H1 (cell line): Measurements from ENCODE around the gene TMEM203. TPM values are rescaled to one million over a fixed set of nuclear protein-coding genes. Genes with fewer than 3 reads are reported as not detected.

ENCODE experiments used
- CTCF ChIA-PET: fragments of 300-600 bp; sonication (Branson Sonifier 250); formaldehyde crosslinking; loops from one replicate; lab custom pipeline; 2021; ENCODE audit not compliant: partially characterized antibody; lab: Charles Lee
- POLR2A ChIA-PET: fragments of 300-600 bp; sonication (Branson Sonifier 250); formaldehyde crosslinking; loops from one replicate; lab custom pipeline; 2021; ENCODE audit warnings: inconsistent platforms; ENCODE audit not compliant: partially characterized antibody; lab: Charles Lee
- DNase-seq, 2 experiments: peaks; one replicate each; pipeline versions ENCODE4 v3.0.0 to v3.0.0-alpha.2; 2010 to 2022; ENCODE audit warnings: low spot score in 2 of 2, low read depth in 1 of 2, mixed read lengths in 1 of 2
- FAIRE-seq: peaks from 2 replicates; lab custom pipeline; 2011; peaks lifted over from hg19 to GRCh38; lab: Jason Lieb, UNC
- H2AFZ ChIP-seq: 2 replicates; pipeline ENCODE4 v1.8.1; 2012; ENCODE audit warnings: low read length, inconsistent platforms
- H2AK5ac ChIP-seq: 2 replicates; pipeline ENCODE4 v1.6.1; 2013; ENCODE audit warnings: low read depth, low read length
- H2BK120ac ChIP-seq: replicated peaks from 2 replicates; pipeline ENCODE3; 2013; ENCODE audit warnings: low read depth, low read length, inconsistent platforms
- H2BK12ac ChIP-seq: 2 replicates; pipeline ENCODE4 v1.6.1; 2013; ENCODE audit warnings: low read depth, low read length
- H2BK15ac ChIP-seq: 2 replicates; pipeline ENCODE4 v1.6.1; 2013; ENCODE audit warnings: low read length
- H2BK20ac ChIP-seq: 2 replicates; pipeline ENCODE4 v1.6.1; 2013; ENCODE audit warnings: low read length
- H2BK5ac ChIP-seq: 2 replicates; pipeline ENCODE4 v1.6.1; 2013; ENCODE audit warnings: low read depth, low read length
- H3K14ac ChIP-seq: 2 replicates; pipeline ENCODE4 v1.6.1; 2013; ENCODE audit warnings: inconsistent platforms; ENCODE audit not compliant: insufficient read length
- H3K18ac ChIP-seq: 2 replicates; pipeline ENCODE4 v1.6.1; 2013; ENCODE audit warnings: low read length; ENCODE audit errors: extremely low read depth
- H3K23ac ChIP-seq: 2 replicates; pipeline ENCODE4 v1.6.1; 2013; ENCODE audit warnings: inconsistent platforms; ENCODE audit not compliant: insufficient read length
- H3K23me2 ChIP-seq: 2 replicates; pipeline ENCODE4 v1.6.1; 2013; ENCODE audit warnings: low read depth, low read length
- H3K27ac ChIP-seq: 2 replicates; pipeline ENCODE4 v1.6.1; 2011; ENCODE audit warnings: low read depth, low read length, inconsistent platforms
- H3K27me3 ChIP-seq, 4 experiments: replicated peaks in 1 of 4; 1 replicate in 1 of 4; 2 replicates in 3 of 4; pipeline versions ENCODE4 v1.6.1 to v1.8.1; 2011 to 2013; ENCODE audit warnings: low read length in 3 of 4, mild to moderate bottlenecking in 3 of 4, inconsistent platforms in 2 of 4, mixed read lengths in 2 of 4, moderate library complexity in 1 of 4; ENCODE audit not compliant: control insufficient read depth in 3 of 4, insufficient read depth in 3 of 4; ENCODE audit errors: extremely low read depth in 1 of 4
- H3K36me3 ChIP-seq, 4 experiments: 2 replicates each; pipeline versions ENCODE4 v1.6.1 to v1.8.1; 2011 to 2013; ENCODE audit warnings: mild to moderate bottlenecking in 4 of 4, low read length in 3 of 4, moderate library complexity in 2 of 4, control low read depth in 1 of 4, inconsistent platforms in 1 of 4; ENCODE audit not compliant: insufficient read depth in 4 of 4, control insufficient read depth in 2 of 4
- H3K4ac ChIP-seq: replicated peaks from 2 replicates; pipeline ENCODE3; 2013; ENCODE audit warnings: low read length, low read depth, mixed read lengths, inconsistent platforms; ENCODE audit not compliant: insufficient read length
- H3K4me1 ChIP-seq, 4 experiments: replicated peaks in 1 of 4; 1 replicate in 1 of 4; 2 replicates in 3 of 4; pipeline versions ENCODE4 v1.6.1 to v1.8.1; 2011 to 2013; ENCODE audit warnings: low read length in 3 of 4, inconsistent platforms in 2 of 4, mixed read lengths in 1 of 4; ENCODE audit not compliant: insufficient read depth in 4 of 4, control insufficient read depth in 3 of 4
- H3K4me2 ChIP-seq, 2 experiments: 2 replicates each; pipeline versions ENCODE4 v1.6.1 to v1.8.1; 2011 to 2013; ENCODE audit warnings: low read depth in 2 of 2, low read length in 2 of 2, control low read depth in 1 of 2, inconsistent platforms in 1 of 2, mild to moderate bottlenecking in 1 of 2; ENCODE audit not compliant: insufficient read depth in 1 of 2
- H3K4me3 ChIP-seq, 4 experiments: fragments of 200-600, 300-600 bp in 1 of 4; sonication (generic), shearing (Covaris generic), sonication (Bioruptor Twin) in 1 of 4; 2 replicates each; pipeline versions ENCODE4 v1.5.1 to v1.8.1; 2011 to 2016; ENCODE audit warnings: low read length in 4 of 4, low read depth in 3 of 4, control low read depth in 2 of 4, inconsistent platforms in 2 of 4, mild to moderate bottlenecking in 2 of 4, mixed read lengths in 1 of 4, moderate library complexity in 1 of 4; ENCODE audit not compliant: insufficient read depth in 2 of 4; ENCODE audit errors: extremely low read depth in 1 of 4
- H3K56ac ChIP-seq: replicated peaks from 2 replicates; pipeline ENCODE3; 2013; ENCODE audit warnings: low read depth, mild to moderate bottlenecking, mixed read lengths, low read length, inconsistent platforms; ENCODE audit not compliant: insufficient read length
- H3K79me1 ChIP-seq: 2 replicates; pipeline ENCODE4 v1.6.1; 2013; ENCODE audit warnings: low read depth, low read length, control low read depth
- H3K79me2 ChIP-seq, 2 experiments: 2 replicates each; pipeline versions ENCODE4 v1.6.1 to v1.8.1; 2012 to 2013; ENCODE audit warnings: low read length in 2 of 2, mild to moderate bottlenecking in 2 of 2, inconsistent platforms in 1 of 2; ENCODE audit not compliant: insufficient read depth in 2 of 2, control insufficient read depth in 1 of 2
- H3K9ac ChIP-seq, 4 experiments: replicated peaks in 1 of 4; 1 replicate in 1 of 4; 2 replicates in 3 of 4; pipeline versions ENCODE4 v1.6.1 to v1.8.1; 2011 to 2013; ENCODE audit warnings: low read depth in 3 of 4, low read length in 3 of 4, control low read depth in 2 of 4, mild to moderate bottlenecking in 2 of 4, moderate library complexity in 2 of 4, inconsistent platforms in 1 of 4; ENCODE audit errors: extremely low read depth in 1 of 4
- H3K9me3 ChIP-seq, 2 experiments: 2 replicates each; pipeline versions ENCODE4 v1.6.1 to v1.8.1; 2012 to 2013; ENCODE audit warnings: mild to moderate bottlenecking in 2 of 2, moderate library complexity in 2 of 2, control low read depth in 1 of 2, inconsistent platforms in 1 of 2, low read depth in 1 of 2, low read length in 1 of 2, mixed read lengths in 1 of 2; ENCODE audit not compliant: insufficient read depth in 2 of 2
- H4K20me1 ChIP-seq, 2 experiments: replicated peaks in 1 of 2; 2 replicates each; pipeline versions ENCODE3 to v1.8.1; 2011 to 2013; ENCODE audit warnings: inconsistent platforms in 2 of 2, low read length in 2 of 2, mild to moderate bottlenecking in 1 of 2; ENCODE audit not compliant: insufficient read depth in 2 of 2, control insufficient read depth in 1 of 2
- H4K5ac ChIP-seq: 2 replicates; pipeline ENCODE4 v1.6.1; 2013; ENCODE audit warnings: low read length, low read depth, mixed read lengths, inconsistent platforms; ENCODE audit not compliant: insufficient read length
- H4K8ac ChIP-seq: 2 replicates; pipeline ENCODE4 v1.8.0; 2013; ENCODE audit warnings: mild to moderate bottlenecking, moderate library complexity, low read length, inconsistent platforms; ENCODE audit not compliant: insufficient read depth; ENCODE audit errors: extremely low read depth
- H4K91ac ChIP-seq: replicated peaks from 2 replicates; pipeline ENCODE3; 2013; ENCODE audit warnings: low read length, mixed read lengths, inconsistent platforms; ENCODE audit not compliant: insufficient read length
- ASH2L ChIP-seq: fragments of 200-600, 300-600 bp; sonication (generic); IDR thresholded peaks from one replicate; pipeline ENCODE4 v1.7.1; 2017; ENCODE audit warnings: low read length
- RFX5 ChIP-seq: IDR thresholded peaks from 2 replicates; pipeline ENCODE4 v1.6.1; 2011; ENCODE audit warnings: low read depth, low read length, improper control_type of control experiment, borderline replicate concordance
- WGBS, 2 experiments: shearing (Covaris generic) in 1 of 2; methylation state at CpG; one replicate each; pipeline versions ENCODE4 v1.1.6 to v1.1.7; 2013 to 2015; ENCODE audit warnings: low lambda C conversion rate in 2 of 2, mixed read lengths in 2 of 2, inconsistent platforms in 1 of 2, low coverage in 1 of 2, missing lambda C conversion rate in 1 of 2; ENCODE audit not compliant: insufficient replicate concordance in 2 of 2, insufficient coverage in 1 of 2, insufficient read length in 1 of 2; ENCODE audit errors: extremely low coverage in 1 of 2, missing lambda C conversion rate in 1 of 2; 5-methylcytosine and 5-hydroxymethylcytosine counted together
- polyA plus RNA-seq, 7 experiments: library from polyadenylated mRNA; depleted of rRNA in 3 of 7; stranded (reverse) in 5 of 7; unstranded in 2 of 7; fragments of >200 nt in 5 of 7; fragments of 200-250 nt in 2 of 7; gene quantifications; 1 replicate in 5 of 7; 2 replicates in 1 of 7; 4 replicates in 1 of 7; pipeline versions ENCODE4 v1.2.1 to v1.2.3, GENCODE V29; 2011 to 2013; ENCODE audit warnings: missing spikeins in 2 of 7, mixed read lengths in 2 of 7
- total RNA-seq: library from RNA; stranded (reverse); fragmentation: NEBNext Ultra II Directional; extraction: Animal tissue kit (Norgen Biotek cat#: 25700); gene quantifications from 2 replicates; pipeline ENCODE4 v1.2.1, GENCODE V29; 2021

The TMEM203 gene
- total and polyA plus RNA-seq, 2 of the 8 experiments (the other 6 are each of a cell fraction or from before 2014, with no cell fraction given): 44.1 to 57.1 TPM

DNA sequence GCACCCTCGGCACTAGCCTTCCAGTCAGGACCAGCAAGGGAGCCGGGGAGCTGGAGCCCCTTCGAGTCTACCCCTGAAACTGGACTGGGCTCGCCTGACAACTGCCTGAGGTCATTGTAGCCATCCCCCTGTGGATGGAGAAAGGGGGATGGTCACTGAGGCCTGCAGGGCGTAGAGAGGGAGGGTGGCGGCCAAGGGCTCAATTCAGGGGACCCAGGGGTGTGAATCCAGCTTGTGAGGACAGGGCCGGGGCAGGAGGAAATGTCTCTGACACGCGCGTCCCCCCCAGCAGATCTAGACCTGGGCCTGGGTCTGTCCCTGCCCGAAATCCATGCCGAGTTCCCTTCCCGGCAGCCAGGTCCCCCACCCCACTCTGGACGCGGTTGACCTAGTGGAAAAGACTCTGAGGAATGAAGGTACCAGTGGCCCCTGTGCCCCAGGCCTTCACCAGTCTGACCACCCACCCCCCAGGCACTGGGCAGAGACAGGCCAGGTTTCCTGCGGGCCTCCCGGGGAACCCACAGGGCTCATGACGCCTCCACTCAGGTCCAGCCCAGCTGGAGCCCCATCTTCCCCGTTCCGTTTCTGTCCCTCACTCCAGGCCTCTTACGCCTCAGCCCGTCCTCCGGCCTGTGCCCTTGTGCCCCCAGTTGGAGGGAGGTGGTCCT is 26.1 kb upstream of the TMEM203 start:
- Histone ChIP-seq H3K18ac (no peak overlapping the region), H3K14ac (no peak overlapping the region), H2BK20ac (no peak overlapping the region), H3K4me2 (no peak overlapping the region), H2BK15ac (no peak overlapping the region), H3K4ac (no peak overlapping the region), H3K79me1 (no peaks in the 10 kb centered on the region), H2BK5ac (no peak overlapping the region), H3K27ac (no peak overlapping the region), H3K79me2 (no peaks in the 10 kb centered on the region), H2AFZ (no peak overlapping the region), H3K9ac (no peak overlapping the region), H3K36me3 (no peaks in the 10 kb centered on the region), H4K8ac (peak overlapping the region; percentile 71), H4K91ac (no peak overlapping the region), H3K4me1 (peaks cover 0 to 16% (median 4%) of the 10 kb centered on the region in 4 experiments; a peak in 5 of 7 replicates), H3K23me2 (no peaks in the 10 kb centered on the region), H2BK120ac (no peak overlapping the region), H4K5ac (no peak overlapping the region), H3K4me3 (no peak overlapping the region), H3K27me3 (no peaks in the 10 kb centered on the region; a peak in 1 of 7 replicates), H2BK12ac (no peak overlapping the region), H4K20me1 (peaks cover 0 to 1% of the 10 kb centered on the region in 2 experiments)
- POLR2A ChIA-PET: interaction anchor here (0.7 to 69.9 kb wide), 4 partner anchors 9 to 25 kb away, joined by 3 to 1462 read pairs (median 5); partner anchors contain the start of genes NELFB, STPG3, TOR4A and TUBB4B
- CTCF ChIA-PET: interaction anchor here (0.8 to 20.2 kb wide), 5 partner anchors 11 to 202 kb away, joined by 3 to 204 read pairs (median 5); partner anchors contain the start of genes ANAPC2 and SSNA1
- no peak for FAIRE-seq
- no peak for DNase-seq
- no peak for TF ChIP-seq RFX5
- no peak for TF ChIP-seq ASH2L
- TF ChIP-seq, all 59 proteins: peak for 0
- Histone ChIP-seq H3K23ac (no peak overlapping the region), H3K9me3 (no peaks in the 10 kb centered on the region), H3K56ac (no peak overlapping the region), H2AK5ac (no peak overlapping the region)
- WGBS, 2 experiments: 87% methylated on average over 17 of the region's 23 CpGs; no CpG with 5 or more reads in 1 of the 2 experiments
